Stimulated activated CD4-positive, alpha-beta T cell treated with anti-CD3 and anti-CD28 coated beads, Interleukin-1b, Interleukin-23, amount 100 ng/mL, for 24 hours (primary cell): Measurements from ENCODE around the gene IFI44L.

Source experiments
- DNase-seq, 4 experiments: peaks; one replicate each; pipeline ENCODE4 v3.0.0-alpha.2; 2020; ENCODE audit warnings: low read depth in 4 of 4, low spot score in 1 of 4

The IFI44L gene

GRCh38 chr1:78640462-78640861, 20.2 kb downstream of the IFI44L start:
- no peak for DNase-seq

- DNase-seq, result no peak
Measured at GRCh38 chr1:78641558-78641957, 21.3 kb downstream of the IFI44L start.

DNA sequence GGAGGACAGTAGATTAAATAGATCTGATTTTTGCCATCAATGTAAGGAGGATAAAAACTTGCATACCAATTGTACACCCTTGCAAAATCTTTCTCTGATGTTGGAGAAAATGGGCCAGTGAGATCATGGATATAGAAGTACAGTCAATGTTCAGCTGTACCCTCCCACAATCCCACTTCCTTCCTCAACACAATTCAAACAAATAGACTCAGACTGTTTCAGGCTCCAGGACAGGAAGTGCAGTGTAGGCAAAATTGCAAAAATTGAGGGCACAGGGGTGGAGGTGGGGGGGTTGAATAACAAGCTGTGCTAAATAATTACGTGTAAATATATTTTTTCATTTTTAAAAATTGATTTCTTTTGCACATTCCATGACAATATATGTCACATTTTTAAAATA, 25.5 kb downstream of the IFI44L start:
- DNase-seq, result no peak

- no peak for DNase-seq
Measured at GRCh38 chr1:78647238-78647637, 27.0 kb downstream of the IFI44L start.

- DNase-seq, result peak; percentile 20 to 47 (median 44)
Measured at GRCh38 chr1:78649628-78650027, 29.4 kb downstream of the IFI44L start, which contains the start of gene IFI44. TSS of gene IFI44 (plus strand) at chr1:78649831. CDS start at chr1:78650196, 365 bp downstream.

- no peak for DNase-seq
Measured at GRCh38 chr1:78650114-78650660, 29.9 kb downstream of the IFI44L start.

GRCh38 chr1:78651241-78651640, 31.0 kb downstream of the IFI44L start:
- no peak for DNase-seq

DNA sequence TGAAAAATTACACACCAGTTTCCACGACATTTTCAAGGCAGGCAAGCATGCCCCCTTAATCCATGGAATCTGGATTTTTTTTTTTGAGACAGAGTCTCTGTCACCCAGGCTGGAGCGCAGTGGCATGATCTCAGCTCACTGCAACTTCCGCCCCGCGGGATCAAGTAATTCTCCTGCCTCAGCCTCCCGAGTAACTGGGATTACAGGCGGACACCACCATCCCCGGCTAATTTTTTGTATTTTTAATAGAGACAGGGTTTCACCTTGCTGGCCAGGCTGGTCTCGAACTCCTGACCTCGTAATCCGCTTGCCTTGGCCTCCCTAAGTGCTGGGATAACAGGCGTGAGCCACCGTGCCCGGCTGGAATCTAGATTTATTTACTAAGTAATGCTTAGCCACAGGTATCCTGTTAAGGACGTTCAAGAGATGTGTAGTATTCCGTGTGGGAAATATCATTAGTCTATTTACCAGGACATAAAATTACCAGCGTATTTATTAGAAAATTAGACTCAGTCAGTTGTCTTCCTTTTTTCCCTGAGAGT, 31.8 kb downstream of the IFI44L start:
- DNase-seq, result no peak

DNA sequence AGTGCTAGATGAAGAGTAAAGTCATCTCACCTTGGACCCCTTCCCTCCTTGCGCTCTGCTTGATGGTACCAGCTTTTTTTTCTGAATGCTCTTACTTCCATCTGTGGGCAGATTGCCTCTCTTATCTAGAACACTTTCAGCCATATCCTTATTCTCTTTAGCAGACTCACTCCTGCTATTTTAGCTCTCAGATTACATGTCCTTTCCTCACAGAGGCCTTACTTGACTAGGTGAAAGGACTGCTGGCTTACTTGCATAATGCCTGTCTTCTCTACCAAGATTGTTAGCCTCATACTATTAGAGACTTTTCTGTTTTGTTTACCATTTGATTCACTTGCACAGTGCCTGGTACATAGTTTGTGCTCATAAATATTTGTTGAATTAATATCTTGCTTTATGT, 38.7 kb downstream of the IFI44L start:
- no peak for DNase-seq

- no peak for DNase-seq
Measured at GRCh38 chr1:78663923-78664322, 43.7 kb downstream of the IFI44L start.

GRCh38 chr1:78664763-78665162, 44.5 kb downstream of the IFI44L start:
- no peak for DNase-seq

- DNase-seq, result no peak
Measured at GRCh38 chr1:78665809-78666208, 45.6 kb downstream of the IFI44L start.

- no peak for DNase-seq
Measured at GRCh38 chr1:78667939-78668338, 47.7 kb downstream of the IFI44L start.

DNA sequence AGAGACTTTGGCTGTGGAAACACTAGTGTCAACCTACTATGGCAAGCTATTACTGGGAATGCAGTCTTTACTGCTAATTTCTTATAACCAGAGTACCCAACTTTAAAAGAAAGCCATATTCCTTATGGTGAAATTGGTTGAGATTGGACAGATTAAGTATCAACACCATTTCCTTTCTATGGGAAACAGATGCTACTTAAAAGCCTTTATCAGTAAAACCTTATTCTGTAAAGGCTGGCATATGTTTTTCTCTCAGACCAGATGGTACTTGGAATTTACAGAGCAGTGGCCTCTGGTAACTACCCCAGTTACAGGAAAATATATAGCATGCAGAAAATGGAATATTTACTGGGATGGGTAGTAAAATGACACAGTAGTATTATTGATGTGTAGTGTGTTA, 48.2 kb downstream of the IFI44L start:
- no peak for DNase-seq

- no peak for DNase-seq
Measured at GRCh38 chr1:78672428-78672827, 52.2 kb downstream of the IFI44L start.

DNA sequence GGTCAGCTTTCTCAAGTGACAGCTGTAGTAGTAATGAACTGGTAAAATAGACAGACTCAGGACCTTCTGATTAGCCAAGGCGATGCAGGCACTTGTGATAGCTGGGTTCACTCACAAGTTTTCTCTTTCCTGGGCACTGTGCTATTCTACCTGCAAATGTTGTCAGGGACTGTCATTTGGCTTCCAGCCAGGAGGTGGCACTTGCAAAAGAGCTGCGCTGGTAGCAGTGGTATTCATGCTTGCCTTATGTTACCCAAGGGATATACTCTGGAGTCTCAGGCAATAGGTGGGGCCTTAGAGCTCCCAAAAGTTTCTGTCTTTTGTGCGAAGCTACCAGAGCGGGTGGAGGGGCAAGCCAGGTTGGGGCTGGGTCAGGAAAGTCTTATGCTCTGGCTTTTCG, 52.9 kb downstream of the IFI44L start:
- DNase-seq, result no peak

DNA sequence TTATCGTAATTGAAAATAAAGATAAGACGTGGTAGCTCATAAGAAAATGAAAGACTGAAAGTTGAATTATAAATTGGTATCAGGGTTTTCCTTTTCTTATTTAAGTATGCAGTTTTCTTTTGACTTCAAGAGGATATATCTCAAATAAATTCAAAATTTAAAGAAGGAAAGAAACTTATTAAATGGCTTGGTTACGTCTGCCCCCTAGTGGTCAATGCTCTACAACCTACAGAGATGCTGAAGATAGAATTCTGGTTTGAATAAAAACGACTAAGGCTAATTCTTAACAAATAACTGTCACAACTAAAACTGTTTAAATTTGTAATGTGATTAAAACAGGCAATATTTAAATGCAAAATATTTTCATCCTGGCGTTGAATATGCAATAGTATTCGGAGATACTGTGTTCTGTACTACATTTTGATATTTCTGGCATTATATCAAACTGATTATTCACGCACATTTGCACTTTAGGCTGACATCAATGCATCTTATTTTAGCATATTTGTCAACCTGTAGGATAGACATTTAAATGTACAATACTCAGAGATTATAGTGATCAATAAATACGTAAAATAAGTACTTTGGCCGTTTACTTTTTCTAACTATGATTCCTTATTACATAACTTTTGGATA, 56.2 kb downstream of the IFI44L start:
- DNase-seq, result peak; percentile 11 to 44 (median 31)

DNA sequence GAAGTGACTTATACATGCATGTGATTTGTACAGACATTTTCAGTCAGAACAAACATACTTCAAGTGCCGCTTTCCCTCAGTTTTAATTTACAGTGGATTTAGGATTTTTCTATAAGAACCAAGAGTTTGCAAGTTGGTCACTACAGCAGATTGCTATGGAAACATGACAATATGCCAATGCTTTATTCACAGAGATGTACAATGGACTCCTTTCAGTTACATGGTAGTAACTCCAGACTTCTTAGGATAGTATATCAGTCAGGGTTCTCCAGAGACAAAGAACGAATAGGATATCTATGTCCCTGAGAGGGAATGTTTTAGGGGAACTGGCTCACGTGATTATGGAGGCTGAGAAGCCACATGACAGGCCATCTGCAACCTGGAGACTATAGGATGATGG, 56.7 kb downstream of the IFI44L start:
- DNase-seq, result no peak

GRCh38 chr1:78677788-78678187, 57.5 kb downstream of the IFI44L start:
- DNase-seq, result no peak

GRCh38 chr1:78678324-78678723, 58.1 kb downstream of the IFI44L start:
- no peak for DNase-seq

- no peak for DNase-seq
Measured at GRCh38 chr1:78681265-78681664, 61.0 kb downstream of the IFI44L start.

DNA sequence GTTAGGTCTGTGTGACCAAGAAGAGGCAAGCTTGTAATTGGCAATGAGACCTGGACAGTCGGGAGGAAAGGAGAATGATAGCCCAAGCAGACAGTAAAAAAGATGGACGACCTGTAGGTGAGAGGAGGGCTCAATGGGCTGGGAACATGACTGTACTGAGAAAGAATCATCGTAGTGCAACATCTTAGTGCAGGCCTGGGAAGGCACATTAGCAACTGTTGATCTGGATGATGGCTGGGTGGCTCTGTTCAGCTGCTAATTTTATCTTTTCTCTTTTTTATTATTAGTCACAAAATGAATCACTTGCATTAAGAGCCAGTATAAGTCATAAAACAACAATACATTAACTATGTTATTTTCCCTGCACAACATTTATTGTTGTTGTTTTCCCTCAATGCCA, 62.2 kb downstream of the IFI44L start:
- no peak for DNase-seq

DNA sequence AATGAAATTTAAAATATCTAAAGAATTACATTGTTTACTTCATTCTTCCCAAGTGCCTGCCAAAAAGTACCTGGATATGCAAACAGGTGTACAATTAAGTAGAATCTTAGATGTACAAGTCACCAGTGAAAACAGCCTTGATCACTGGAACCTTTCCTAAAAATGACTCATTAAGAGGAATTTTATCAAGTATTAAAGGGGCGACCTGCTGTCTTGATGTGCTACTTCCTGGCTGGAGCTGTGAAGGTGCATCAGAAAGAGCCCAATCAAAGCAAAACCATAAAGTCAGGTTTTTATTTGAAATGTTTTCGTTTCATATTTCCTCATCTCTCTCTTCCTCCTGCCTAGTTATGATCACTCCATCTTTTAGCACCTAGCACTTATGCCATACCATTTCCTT, 62.8 kb downstream of the IFI44L start:
- no peak for DNase-seq
